GM18520 (cell line): ENCODE data around the gene LGALS3.
"Not testable (repeated sequence)": the region's sequence is repeated elsewhere in the genome, so short reads cannot be mapped to it uniquely, and the experiment has no call there.

Experiments
- ATAC-seq: cut with Tn5 transposase; IDR thresholded peaks from one replicate; pipeline ENCODE4 v1.9.1; 2021; ENCODE audit not compliant: unreplicated experiment

Gene LGALS3

GRCh38 chr14:55129086-55129427 lies at the start of gene LGALS3:
LGALS3 (plus strand) TSS chr14:55129252; CDS start chr14:55137374, 8,122 bp downstream.
- ATAC-seq: peak; percentile 43

DNA sequence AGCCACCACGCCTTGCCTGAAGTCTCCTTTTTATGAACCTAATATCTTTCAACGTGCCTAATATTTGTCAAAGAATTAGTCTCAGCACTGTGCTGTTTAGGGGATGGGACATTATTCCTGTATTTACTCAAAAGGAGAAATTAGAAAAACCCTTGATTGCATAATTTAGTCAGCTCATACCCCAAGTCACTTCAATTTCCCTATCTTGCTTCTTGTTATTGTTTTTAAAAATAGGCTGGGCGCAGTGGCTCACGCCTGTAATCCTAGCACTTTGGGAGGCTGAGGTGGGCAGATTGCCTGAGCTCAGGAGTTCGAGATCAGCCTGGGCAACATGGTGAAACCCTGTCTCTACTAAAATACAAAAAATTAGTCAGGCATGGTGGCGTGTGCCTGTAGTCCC lies 49.1 kb upstream of the LGALS3 start:
- ATAC-seq: not testable (repeated sequence)

- ATAC-seq: no peak
Measured at GRCh38 chr14:55084401-55085059, 44.5 kb upstream of the LGALS3 start.

- no peak for ATAC-seq
Measured at GRCh38 chr14:55085060-55085660, 43.9 kb upstream of the LGALS3 start.

- no peak for ATAC-seq
Measured at GRCh38 chr14:55086938-55087337, 42.1 kb upstream of the LGALS3 start.

- no peak for ATAC-seq
Measured at GRCh38 chr14:55088356-55088755, 40.7 kb upstream of the LGALS3 start.

GRCh38 chr14:55092341-55092740 lies 36.7 kb upstream of the LGALS3 start:
- ATAC-seq: no peak

GRCh38 chr14:55094292-55095157 lies 34.5 kb upstream of the LGALS3 start:
- ATAC-seq: no peak

DNA sequence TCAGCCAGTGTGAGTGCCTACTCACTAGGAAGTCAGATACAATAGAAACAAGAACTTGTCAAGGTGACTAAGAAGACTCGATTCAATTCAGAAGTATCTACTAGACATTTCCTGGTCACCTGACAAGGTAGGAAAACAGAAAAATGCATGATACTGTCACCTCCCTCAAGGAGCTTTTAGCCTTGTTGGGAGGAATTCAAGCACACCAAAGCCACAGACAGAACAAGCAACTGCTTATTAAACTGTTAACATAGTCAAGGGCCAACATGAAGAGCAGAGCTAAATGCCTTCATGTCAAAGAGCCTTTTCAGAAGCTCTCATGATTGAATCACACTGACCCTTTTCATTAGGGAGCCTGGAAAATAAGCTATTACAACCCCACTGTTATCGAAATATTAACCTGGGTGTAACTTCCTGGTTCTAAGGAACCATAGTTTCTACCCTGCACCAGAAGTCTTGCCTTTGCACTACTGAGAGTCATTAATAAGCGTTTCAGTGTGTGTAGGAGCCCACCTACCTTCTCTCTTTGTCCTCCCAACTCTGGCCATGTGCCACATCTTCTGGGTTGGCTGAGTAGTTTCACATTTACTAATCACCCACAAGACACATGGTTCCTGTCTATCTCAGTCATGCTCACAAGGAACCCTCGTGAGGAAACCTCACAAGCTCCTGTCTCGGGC lies 31.0 kb upstream of the LGALS3 start:
- ATAC-seq: peak; percentile 35

DNA sequence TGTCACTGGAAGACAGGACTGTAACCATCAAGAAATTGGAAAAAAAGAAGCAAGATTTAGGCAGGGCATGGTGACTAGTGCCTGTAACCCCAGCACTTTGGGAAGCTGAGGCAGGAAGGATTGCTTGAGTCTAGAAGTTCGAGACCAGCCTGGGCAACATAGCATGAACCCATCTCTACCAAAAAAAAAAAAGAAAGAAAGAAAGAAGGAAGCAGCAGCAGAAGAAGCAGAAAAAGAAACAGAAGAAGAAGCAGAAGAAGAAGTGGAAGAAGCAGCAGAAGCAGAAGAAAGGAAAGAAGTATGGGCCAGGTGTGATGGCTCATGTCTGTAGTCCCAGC lies 30.5 kb upstream of the LGALS3 start:
- ATAC-seq: no peak

DNA sequence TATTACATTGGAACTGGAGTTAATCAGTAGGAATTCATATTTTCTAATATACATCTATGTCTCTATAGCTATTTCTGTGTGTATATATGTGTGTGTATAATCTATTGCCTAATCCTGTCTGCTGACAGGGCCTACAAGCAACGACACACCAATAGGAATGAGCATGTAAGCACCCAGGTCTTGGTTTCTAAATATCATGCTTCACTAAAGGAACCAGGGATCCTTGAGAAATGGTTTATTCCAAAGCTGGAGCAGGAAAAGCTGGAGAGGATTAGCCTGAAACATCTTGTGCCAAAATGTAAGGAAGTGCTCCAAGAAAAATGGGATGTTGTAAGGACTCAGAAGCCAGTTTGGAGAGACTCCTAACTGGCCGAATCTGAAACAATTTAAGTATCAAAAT lies 29.3 kb upstream of the LGALS3 start:
- ATAC-seq: no peak

DNA sequence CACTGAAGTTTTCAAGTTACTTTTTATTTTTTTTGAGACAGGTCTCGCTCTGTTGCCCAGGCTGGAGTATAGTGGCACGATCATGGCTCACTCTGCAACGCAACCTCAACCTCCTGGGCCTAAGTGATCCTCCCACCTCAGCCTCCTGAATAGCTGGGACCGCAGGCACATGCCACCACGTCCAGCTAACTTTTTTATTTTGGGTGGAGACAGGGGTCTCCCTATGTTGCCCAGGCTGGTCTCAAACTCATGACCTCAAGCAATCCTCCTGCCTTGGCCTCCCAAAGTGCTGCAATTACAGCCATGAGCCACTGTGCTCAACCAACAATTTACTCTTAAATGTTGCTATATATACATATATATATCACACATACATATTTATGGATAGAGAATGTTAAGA lies 27.4 kb upstream of the LGALS3 start:
- ATAC-seq: no peak

- ATAC-seq: peak; percentile 80
Measured at GRCh38 chr14:55102141-55102621, 26.9 kb upstream of the LGALS3 start.

DNA sequence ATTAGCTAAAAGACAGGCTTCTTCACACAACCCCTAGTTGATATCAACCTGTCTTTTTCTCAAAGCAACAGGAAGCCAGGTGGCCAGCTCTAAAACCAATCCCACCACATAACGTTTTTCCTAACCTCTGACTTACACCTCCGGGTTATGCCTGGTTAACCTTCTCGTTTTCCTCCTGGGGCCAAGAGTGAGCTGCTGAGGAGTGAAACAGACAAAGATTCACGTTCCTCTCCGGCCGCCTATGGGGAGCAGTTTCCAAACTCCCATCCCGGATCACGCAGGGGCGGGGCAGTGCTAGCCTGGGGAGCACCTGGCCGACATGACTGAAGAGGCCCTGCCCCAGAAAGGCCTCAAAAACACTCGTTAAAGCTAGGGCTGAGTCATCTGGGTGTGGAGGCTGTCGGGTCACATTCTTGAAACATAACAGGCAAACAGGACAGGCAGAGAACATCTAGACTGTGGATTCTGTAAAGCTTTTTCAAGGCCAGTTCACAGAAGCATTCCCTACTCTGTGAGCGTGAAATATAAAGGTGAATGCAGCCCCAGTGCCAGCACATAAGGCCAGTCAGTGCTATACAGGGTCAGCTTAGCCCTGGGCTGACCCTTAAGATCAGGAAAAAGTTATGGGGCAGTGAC lies 25.9 kb upstream of the LGALS3 start:
- peak; percentile 21 for ATAC-seq

GRCh38 chr14:55103971-55104954 lies 24.8 kb upstream of the LGALS3 start:
- no peak for ATAC-seq

DNA sequence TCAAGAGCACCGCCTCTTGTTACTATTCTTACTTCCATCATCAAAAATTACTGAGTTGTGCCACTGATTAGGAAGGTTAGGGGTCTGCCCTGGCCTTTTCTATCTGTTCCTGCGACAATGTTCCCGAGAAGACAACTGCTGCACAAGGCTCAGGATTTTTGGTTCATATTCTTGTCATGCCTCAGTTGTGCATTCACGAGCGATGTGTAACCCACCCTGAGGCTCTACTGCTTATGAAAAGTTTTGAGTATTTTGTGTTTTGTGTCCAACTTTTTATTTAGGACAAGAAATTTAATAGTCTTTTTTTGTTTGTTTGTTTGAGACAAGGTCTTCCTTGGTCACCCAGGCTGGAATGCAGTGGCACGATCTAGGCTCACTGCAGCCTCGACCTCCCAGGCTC lies 23.1 kb upstream of the LGALS3 start:
- no peak for ATAC-seq

- ATAC-seq: no peak
Measured at GRCh38 chr14:55107766-55108554, 21.1 kb upstream of the LGALS3 start.

DNA sequence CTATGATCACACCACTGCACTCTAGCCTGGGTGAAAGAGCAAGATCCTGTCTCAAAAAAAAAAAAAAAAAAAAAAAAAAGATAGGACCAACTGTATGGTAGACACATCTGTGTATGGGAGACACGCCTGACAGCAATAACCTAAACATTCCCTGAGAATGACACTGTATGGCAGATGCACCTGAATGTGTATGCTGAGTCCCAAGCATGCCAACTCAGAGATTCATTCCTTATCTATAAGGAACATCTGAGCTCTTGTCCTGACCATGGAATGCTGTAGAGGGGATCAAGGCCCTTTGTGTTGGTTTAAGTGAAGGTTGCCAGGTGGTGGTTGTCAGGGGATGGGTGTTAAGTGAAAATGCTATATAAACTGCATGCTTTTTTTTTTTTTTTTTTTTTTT lies 19.2 kb upstream of the LGALS3 start:
- ATAC-seq: no peak

GRCh38 chr14:55111122-55111708 lies 17.8 kb upstream of the LGALS3 start:
- no peak for ATAC-seq
